Sciatic nerve (tissue), 2 donors: Measurements from ENCODE around the gene CEP19. TPM values are rescaled to one million over a fixed set of nuclear protein-coding genes. Genes with fewer than 3 reads are reported as not detected.

Experiments used
- ATAC-seq: fragments of 200-7000 bp; cut with Tn5 transposase; one replicate; pipeline ENCODE4 v1.9.1; 2020; ENCODE audit warnings: mild to moderate bottlenecking, moderate library complexity
- DNase-seq: peaks from one replicate; pipeline ENCODE4 v3.0.0-alpha.2; 2020; ENCODE audit warnings: low spot score
- intact Hi-C: fragments of 100-400 bp; cut with DNase I; formaldehyde crosslinking; loops from one replicate; pipeline ENCODE4 v1.14.2; 2022
- total RNA-seq: library from RNA; stranded (reverse); fragmentation: NEBNext Ultra II Directional; extraction: Animal tissue kit (Norgen Biotek cat#: 25700); gene quantifications from one replicate; pipeline ENCODE4 v1.2.1, GENCODE V29; 2021
- donor health status: DM: no; HTN: no; CAD: no.
- donor health status: DM: no; HTN: no; CAD: no.

The CEP19 gene
- total RNA-seq, 1 donor from 2014 or later: 1.7 TPM

DNA sequence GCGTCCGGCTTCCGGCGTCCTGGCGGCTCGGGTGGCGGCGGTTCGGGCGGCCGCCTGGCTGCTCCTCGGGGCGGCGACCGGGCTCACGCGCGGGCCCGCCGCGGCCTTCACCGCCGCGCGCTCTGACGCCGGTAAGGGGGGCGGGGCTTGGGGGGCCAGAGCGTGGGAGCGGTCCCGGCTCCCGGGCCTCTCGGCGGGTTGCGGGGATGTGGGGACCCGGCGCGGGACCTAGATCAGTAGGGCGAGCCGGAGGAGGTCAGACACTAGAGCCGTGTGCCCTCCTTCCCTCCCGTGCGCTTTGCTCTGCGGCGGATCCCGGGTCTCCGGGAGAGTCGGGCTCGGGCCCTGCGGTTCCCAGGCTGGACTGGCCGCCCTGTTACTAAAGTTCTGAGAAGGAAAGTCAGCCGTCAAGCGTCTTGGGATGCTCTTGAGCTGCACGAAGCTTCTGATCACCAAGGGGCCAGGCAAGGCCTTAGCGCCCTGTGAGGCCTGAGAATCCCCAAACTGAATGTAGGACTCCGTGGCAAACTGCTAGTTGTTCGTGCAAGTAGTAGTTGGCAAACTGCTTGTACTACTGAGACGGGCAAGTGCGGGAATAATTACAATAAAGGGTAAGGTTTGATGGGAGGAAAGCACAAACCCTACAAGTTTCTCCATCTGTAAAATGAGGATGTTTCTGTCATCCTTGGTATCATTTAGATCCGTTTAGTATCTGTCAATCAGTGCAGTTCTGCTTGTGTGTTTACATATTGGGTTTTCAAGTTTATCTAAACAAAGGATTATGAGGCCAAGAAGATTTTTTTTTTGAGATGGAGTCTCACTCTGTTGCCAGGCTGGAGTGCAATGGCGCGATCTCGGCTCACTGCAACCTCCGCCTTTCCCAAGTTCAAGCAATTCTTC lies 714 bp upstream of the CEP19 start:
- DNase-seq (peak; percentile 84), ATAC-seq (peak; percentile 86)
- intact Hi-C loops: no loop called here

DNA sequence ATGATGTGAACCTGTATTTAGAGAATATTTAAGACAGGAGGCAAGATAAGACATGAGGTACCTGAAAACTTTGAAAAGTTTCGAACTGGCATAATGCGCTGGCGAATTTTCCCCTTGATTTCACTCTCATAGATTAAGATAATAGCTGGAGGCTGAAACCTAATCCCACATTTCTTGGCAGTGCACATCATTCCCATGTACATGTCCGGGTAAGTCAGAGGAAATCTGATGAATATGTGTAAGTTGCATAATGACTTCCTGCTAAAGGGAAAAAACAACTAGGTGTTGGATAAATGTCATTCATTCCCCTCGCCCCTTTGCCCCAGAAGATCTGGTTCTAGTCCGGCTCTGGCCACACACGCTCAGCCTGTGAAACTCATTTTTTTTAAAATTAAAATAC lies 3.6 kb downstream of the CEP19 start:
- intact Hi-C loops: no loop called here
- DNase-seq: no peak
- ATAC-seq: no peak

DNA sequence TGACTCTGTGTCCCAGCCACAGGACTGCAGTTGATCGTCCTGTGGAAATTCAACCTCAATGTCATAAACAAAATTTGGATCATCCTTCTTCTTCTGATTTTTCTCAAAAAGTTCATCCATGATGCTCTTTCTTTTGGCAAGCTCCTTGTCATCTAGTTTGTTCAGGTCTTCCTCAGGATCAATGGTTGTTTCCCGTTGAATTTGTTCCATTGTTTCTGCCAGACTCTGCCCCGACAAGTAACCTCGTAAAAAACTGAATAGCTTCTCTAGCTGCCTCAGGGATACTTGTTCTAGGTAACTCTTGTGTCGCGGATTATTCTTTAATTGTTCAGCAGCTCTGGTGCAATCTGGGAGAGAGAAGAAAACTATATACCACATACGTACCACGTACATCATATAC lies 4.5 kb downstream of the CEP19 start:
- DNase-seq (no peak), ATAC-seq (no peak)
- intact Hi-C loops: no loop called here

DNA sequence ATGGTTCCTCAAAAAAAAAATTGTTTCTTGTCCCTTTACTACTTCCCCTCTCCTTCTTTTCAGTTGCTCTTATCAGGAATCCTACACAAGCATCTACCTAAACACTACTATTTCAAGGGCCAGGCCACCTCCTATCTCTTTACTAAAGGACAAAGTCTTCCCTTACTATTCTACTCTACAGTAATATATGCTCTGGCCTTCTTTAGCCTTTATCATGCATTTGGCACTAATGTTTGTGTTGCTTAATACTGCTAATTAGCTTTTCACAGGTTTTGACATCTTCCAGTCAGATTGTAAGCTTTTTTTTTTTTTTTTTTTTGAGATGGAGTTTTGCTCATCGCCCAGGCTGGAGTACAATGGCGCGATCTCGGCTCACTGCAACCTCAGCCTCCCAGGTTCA lies 5.3 kb downstream of the CEP19 start:
- DNase-seq: no peak
- intact Hi-C loops: no loop called here
- ATAC-seq: no peak

DNA sequence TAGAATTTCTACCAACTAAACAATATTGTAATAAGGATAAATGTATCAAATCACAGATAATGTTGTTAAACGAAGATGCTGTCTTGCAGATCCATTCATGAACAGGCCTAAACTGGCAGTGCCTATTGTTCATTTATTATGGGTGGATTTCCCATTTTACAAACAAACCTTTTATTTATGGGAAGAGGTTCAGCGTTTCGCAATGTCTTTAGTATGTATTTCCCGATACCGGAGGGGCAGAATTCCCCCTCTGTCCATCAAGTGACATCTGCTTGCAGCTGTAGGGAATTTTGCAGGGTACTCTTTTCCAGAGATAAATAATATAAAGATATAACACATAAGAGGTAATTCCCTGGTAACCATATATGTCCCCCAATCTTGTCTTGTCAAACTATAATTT lies 5.7 kb downstream of the CEP19 start:
- intact Hi-C loops: no loop called here
- DNase-seq (no peak), ATAC-seq (no peak)

DNA sequence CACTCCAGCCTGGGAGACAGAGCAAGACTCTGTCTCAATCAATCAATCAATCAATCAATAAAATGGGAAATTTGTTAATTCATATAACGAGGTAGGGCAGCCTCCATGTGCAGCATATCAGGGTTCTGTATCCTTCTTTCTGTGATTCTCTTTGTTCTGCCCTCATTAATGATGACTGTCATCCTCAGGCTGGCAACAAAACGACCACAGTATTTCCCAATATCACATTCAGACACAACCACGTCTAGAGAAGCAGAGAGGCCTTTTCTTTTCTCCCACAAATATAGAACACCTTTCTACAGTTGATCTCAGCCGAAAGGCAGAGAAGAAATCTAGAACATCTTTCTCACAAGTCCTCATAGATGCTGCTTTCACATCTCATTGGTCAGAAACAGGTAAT lies 11.2 kb downstream of the CEP19 start:
- DNase-seq (no peak), ATAC-seq (no peak)
- intact Hi-C loops: no loop called here

DNA sequence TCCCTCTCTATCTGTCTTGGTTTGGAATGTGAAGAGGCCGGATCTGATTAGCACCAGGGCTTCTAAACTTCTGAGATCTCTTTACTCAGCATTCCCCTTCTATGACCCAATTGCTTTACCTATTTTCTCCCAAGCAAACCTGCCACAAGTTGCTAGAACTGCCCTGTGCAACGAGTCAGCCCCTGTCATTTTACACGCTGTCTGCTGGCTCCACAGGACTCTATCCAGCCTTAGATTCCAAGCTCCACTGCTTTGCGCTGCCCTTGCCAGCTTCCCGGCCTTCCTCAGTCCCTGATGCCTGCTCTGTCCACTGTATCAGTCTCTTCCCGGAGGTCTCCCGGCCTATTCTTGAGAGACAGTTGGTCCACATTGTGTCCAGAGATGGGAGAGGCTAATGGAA lies 12.3 kb downstream of the CEP19 start:
- DNase-seq (no peak), ATAC-seq (no peak)
- intact Hi-C loops: no loop called here

DNA sequence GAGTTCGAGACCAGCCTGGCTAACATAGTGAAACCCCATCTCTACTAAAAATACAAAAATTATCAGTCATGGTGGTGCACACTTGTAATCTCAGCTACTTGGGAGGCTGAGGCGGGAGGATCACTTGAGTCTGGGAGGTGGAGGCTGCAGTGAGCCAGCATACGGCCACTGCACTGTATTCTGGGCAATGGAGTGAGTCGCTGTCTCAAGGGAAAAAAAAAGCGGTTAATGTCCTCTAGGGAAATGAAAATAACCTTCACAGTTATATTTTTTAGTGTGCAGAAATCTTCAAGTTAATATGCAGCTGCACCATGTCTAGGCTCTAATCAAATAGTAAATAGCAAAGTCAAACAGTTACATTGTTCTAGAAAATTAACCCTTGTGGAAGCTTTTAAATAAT lies 14.8 kb downstream of the CEP19 start:
- ATAC-seq: no peak
- intact Hi-C loops: no loop called here

DNA sequence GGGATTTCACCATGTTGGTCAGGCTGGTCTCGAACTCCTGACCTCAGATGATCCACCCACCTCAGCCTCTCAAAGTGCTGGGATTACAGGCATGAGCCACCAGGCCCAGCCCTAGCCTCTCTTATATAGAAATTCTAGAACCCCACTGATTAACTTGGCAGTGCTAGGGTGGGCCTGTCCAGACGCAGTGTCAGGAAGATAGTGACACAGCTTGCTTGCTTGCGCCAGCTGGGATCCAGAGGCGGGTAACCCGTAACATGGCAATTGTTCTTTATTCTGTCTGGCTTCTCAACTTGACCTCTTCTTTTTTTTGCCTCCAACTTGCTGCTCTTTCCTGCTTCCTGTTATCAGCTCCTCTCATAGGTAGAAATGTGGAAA lies 16.2 kb downstream of the CEP19 start:
- intact Hi-C loops: no loop called here
- ATAC-seq (no peak), DNase-seq (no peak)

More for the DNA sequence above, 14.8 kb downstream of the CEP19 start:
- no peak for DNase-seq

DNA sequence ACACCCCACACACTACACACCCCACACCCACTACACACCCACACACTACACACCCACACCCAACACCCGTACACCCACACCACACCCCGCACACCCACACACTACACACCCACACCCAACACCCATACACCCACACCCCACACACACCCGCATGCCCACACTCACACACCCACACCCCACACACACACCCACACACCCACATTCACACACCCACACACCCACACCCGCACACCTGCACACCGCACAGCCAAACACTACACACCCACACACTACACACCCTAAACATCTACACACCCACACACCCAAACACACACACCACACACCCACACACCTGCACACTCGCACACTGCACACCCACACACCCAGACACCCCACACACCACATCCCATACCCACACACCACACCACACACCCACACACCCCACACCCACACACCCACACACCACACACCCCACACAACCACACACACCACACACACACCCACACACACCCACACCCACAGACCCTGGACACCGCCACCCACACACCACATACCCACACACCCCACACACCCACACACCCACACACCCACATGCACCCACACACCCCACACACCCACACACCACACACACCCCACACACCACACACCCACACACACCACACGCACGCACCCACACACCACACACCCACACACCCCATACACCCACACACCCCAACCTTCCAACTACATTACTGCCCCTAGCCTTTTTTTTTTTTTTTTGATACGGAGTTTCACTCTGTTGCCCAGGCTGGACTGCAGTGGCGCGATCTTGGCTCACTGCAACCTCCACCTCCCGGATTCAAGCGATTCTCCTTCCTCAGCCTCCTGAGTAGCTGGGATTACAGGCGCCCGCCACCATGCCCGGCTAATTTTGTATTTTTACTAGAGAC lies 16.9 kb downstream of the CEP19 start:
- peak; percentile 34 for ATAC-seq
- DNase-seq: no peak
- intact Hi-C loops: no loop called here

DNA sequence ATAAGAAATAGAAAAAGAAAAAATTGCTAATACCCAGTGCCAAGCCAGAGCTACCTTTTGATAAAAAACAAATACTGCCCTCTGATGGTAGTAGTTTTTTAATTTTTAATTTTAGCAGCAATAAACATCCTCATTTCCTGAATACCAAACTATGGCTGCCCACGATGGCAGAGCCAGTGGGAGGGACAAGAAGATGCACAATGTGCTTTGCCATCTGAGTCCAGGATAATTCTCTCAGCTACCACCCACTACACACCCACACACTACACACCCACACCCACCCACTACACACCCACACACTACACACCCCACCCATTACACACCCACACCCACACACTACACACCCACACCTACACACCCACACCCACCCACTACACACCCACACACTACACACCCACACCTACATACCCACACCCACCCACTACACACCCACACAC lies 17.8 kb downstream of the CEP19 start:
- intact Hi-C loops: no loop called here
- no peak for DNase-seq
- ATAC-seq: no peak

DNA sequence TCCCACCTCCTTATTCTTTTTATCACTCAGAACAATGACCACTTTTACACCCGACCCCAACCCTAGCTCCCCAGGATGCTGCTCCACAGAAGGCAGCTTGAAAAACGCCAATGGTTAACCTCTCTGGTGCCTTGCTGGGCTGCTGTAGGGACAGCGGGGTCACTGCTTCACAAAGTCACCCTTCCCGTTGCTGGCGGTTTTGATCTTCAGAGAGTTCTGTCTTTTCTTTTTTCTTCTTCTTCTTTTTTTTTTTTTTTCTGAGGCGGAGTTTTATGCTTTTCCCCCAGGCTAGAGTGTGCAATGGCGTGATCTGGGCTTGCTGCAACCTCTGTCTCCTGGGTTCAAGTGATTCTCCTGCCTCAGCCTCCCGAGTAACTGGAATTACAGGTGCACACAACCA lies 20.7 kb downstream of the CEP19 start:
- intact Hi-C loops: no loop called here
- no peak for ATAC-seq
- no peak for DNase-seq

DNA sequence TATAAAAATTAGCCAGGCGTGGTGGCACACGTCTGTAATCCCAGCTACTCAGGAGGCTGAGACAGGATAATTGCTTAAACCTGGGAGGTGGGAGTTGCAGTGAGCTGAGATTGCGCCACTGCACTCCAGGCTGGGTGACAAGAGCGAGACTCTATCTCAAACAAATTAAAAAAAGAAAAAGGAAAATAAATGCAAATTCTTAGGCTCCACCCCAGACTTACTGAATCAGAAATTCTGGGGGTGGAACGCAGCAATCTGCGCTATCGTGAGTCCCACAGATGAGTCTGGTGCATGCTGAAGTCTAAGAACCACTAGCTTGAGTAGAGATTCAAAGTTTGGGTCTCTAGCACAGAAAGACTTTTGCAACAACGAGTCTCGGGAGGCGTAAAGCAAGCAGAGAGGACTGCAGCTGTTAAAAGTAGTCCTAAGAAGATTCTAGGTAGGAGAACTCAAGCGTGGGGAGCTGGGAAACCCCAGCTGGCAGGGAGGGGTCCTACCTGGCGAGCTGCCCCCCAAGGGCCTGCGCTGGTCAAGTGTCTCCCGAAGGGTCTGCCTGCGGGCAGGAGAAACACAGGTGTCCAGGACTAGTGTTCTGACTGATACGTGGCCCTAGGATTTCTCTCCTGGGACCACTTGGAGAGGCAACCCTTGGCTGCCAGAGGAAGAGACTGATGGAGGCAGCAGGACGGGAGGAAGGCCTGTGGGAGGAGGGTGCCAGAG lies 21.9 kb downstream of the CEP19 start:
- intact Hi-C loops: loop anchor here (10.0 kb wide), 1 partner anchor 85 kb away; no protein-coding TSS in a partner anchor
- ATAC-seq (no peak), DNase-seq (no peak)

DNA sequence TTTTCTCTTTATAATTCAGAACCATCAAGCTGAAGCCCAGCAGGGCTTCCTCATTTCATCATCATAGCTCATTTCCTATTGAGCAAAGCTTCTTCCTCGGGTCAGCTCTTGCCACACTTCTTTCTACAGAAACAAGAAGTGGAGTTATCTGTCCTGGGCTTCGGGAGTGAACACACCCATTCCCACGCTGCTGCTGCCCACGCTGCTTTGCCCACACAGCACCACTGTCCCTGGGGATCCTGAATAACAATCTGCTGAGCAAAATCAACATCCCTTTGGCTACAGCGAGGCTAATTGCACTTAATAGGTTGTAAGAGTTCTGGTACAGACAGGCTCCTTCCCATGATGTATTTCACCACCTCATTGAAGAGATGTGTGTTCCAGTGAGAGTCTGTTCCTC lies 23.7 kb downstream of the CEP19 start:
- intact Hi-C loops: loop anchor here (10.0 kb wide), 1 partner anchor 84 kb away; no protein-coding TSS in a partner anchor
- no peak for DNase-seq
- ATAC-seq: peak; percentile 78

DNA sequence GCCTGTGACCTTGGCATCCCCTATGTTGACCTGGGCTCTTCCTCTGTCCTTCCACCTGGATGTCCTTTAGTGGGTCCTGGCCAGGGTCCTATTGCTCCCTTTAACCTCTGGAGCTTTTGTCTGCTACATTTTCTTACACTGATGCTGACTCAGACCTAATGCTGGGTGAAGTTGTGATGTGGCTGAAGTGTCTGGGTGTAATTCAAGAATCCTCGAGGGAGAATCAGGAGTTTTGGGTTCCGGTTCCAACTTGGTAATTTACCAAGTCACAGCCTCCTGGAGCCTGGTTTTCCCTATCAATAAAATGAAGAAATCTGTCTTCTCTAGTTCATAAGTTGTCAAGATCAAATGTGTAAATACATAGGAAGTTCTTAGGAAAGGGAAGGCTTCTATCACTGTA lies 25.6 kb downstream of the CEP19 start:
- intact Hi-C loops: loop anchor here (10.0 kb wide), 1 partner anchor 82 kb away; no protein-coding TSS in a partner anchor
- no peak for DNase-seq
- ATAC-seq: no peak

DNA sequence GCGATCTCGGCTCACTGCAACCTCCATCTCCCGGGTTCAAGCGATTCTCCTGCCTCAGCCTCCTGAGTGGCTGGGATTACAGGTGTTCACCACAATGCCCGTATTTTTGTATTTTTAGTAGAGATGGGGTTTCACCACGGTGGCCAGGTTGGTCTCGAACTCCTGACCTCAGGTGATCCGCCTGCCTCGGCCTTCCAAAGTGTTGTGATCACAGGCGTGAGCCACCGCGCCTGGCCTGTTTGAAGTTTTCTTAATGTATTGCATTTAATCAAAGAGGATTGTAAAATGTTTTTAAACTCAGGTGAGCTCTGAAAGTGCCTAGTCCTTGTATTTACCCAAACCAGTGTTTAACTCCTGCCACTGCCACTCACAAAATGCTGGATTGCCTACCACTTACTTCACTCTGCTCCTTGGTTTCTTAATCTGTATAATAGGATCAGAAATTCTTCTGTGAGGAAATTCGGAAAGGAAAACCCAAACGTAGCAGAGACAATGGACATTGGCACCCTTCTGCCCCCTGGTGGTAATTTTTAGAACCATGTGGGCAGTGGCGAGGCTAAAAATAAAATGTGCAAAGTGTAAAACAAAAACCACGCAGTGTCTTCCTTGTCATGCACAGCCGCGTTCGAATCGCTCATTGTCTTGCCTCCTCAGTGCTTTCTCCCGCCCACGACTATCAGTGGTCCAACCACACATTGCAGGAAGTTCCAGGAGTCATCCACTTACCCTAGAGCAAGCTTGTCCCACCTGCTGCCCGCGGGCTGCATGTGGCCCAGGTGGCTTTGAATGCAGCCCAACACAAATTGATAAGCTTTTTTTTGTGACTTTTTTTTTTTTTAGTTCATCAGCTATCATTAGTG lies 27.3 kb downstream of the CEP19 start:
- DNase-seq (peak; percentile 80), ATAC-seq (peak; percentile 79)
- intact Hi-C loops: loop anchor here (10.0 kb wide), 1 partner anchor 80 kb away; no protein-coding TSS in a partner anchor

DNA sequence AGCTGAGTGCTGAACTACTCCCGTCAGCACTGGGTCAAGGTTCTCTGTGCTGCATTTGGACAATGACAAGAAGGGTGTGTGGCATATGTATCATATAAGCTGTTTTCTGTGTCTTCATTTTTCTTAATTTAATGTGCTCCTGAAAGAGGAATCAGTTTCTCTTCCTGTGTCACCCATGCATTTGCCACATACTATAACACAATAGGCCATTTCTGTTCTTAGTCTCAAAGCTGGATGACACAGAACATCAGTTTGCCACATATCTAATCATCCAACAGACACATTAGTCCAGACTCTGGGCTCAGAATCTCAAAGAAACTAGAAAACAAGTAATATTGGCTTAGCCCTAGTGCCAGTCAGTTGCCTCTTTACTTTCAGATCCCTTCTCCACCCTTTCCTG lies 34.1 kb downstream of the CEP19 start:
- ATAC-seq (no peak), DNase-seq (no peak)
- intact Hi-C loops: no loop called here

DNA sequence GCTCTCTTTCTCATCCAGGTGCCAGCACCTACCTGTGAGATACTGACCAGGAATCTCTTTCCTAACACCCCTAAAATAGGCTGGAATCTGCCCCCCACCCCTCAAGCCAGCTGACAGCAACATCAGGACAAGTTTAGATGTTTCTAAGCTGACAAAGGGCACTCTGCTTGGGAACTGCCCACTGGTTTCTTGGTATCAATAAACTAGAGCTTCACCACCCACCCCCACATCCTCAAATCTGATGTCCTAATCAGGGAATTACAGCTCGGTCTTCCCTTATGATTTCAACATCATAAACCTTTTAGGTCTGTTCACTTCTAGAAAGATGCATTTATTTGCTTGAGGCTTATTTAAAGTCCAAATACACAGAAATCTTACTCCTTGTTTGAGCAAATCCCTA lies 34.7 kb downstream of the CEP19 start:
- ATAC-seq: no peak
- intact Hi-C loops: no loop called here
- DNase-seq: no peak
